GM18858 (cell line): ENCODE data around the gene NACAD.

Experiments
- ATAC-seq: cut with Tn5 transposase; IDR thresholded peaks from one replicate; pipeline ENCODE4 v1.9.1; 2021; ENCODE audit not compliant: unreplicated experiment

Gene NACAD

GRCh38 chr7:45092931-45093235 lies 4.1 kb upstream of the NACAD start:
- no peak for ATAC-seq

GRCh38 chr7:45092100-45092930 lies 3.5 kb upstream of the NACAD start:
- ATAC-seq, result no peak

- ATAC-seq, result no peak
Measured at GRCh38 chr7:45089341-45089891, 647 bp upstream of the NACAD start.

GRCh38 chr7:45088146-45088701 lies 545 bp downstream of the NACAD start:
- ATAC-seq, result no peak

GRCh38 chr7:45087301-45088145 lies 1.2 kb downstream of the NACAD start:
- no peak for ATAC-seq

- no peak for ATAC-seq
Measured at GRCh38 chr7:45086331-45087065, 2.3 kb downstream of the NACAD start.

GRCh38 chr7:45085619-45086200 lies 3.1 kb downstream of the NACAD start:
- no peak for ATAC-seq

GRCh38 chr7:45084901-45085618 lies 3.7 kb downstream of the NACAD start:
- ATAC-seq, result no peak

GRCh38 chr7:45084336-45084735 lies 4.4 kb downstream of the NACAD start:
- no peak for ATAC-seq

- no peak for ATAC-seq
Measured at GRCh38 chr7:45082831-45083331, 5.9 kb downstream of the NACAD start.

- ATAC-seq, result no peak
Measured at GRCh38 chr7:45082031-45082830, 6.5 kb downstream of the NACAD start.

GRCh38 chr7:45081670-45081974 lies 7.1 kb downstream of the NACAD start:
- no peak for ATAC-seq

GRCh38 chr7:45080958-45081669 lies 7.7 kb downstream of the NACAD start:
- no peak for ATAC-seq

GRCh38 chr7:45080265-45080957 lies 8.4 kb downstream of the NACAD start:
- no peak for ATAC-seq

GRCh38 chr7:45078125-45078681 lies 10.6 kb downstream of the NACAD start:
- no peak for ATAC-seq

- ATAC-seq, result no peak
Measured at GRCh38 chr7:45077579-45077978, 11.2 kb downstream of the NACAD start.

GRCh38 chr7:45076946-45077345 lies 11.8 kb downstream of the NACAD start:
- ATAC-seq, result no peak
